Activated CD4-positive, alpha-beta T cell treated with anti-CD3 and anti-CD28 coated beads, Interleukin-2, amount 10 ng/mL, durations not matched to agents 7 days and 5 days (primary cell): ENCODE measurements around the gene MDC1. TPM values are rescaled to one million over a fixed set of nuclear protein-coding genes. Genes with fewer than 3 reads are reported as not detected.
A peak's percentile ranks its signal among the peaks of the same experiment; 100 is the strongest.
"Not testable (repeated sequence)": the region's sequence is repeated elsewhere in the genome, so short reads cannot be mapped to it uniquely, and the experiment has no call there.

Source experiments
- CTCF ChIA-PET: fragments of 350-600 bp; sonication (Branson Sonifier 250); formaldehyde crosslinking; loops from one replicate; lab custom pipeline; 2021; ENCODE audit warnings: antibody characterized with exemption; lab: Charles Lee
- POLR2A ChIA-PET: fragments of 350-600 bp; sonication (Branson Sonifier 250); formaldehyde crosslinking; loops from one replicate; lab custom pipeline; 2021; ENCODE audit warnings: antibody characterized with exemption; lab: Charles Lee
- DNase-seq: peaks from one replicate; pipeline ENCODE4 v3.0.0-alpha.2; 2020
- H3K27ac Mint-ChIP-seq: one replicate; pipeline ENCODE4 v1.8.0; 2021; ENCODE audit warnings: mild to moderate bottlenecking, moderate library complexity, mixed read lengths
- H3K27me3 Mint-ChIP-seq: one replicate; pipeline ENCODE4 v1.8.0; 2021; ENCODE audit warnings: mixed read lengths
- H3K36me3 Mint-ChIP-seq: one replicate; pipeline ENCODE4 v1.8.0; 2021; ENCODE audit warnings: low read depth, mixed read lengths
- H3K4me1 Mint-ChIP-seq: one replicate; pipeline ENCODE4 v1.8.0; 2021; ENCODE audit warnings: mixed read lengths
- H3K4me3 Mint-ChIP-seq: one replicate; pipeline ENCODE4 v1.8.0; 2021; ENCODE audit warnings: mild to moderate bottlenecking, moderate library complexity, mixed read lengths
- H3K9me3 Mint-ChIP-seq: one replicate; pipeline ENCODE4 v1.8.0; 2021; ENCODE audit warnings: mixed read lengths
- total RNA-seq, 2 experiments: library from RNA; stranded (reverse); gene quantifications; one replicate each; pipeline ENCODE4 v1.2.3, GENCODE V29; 2021

The MDC1 gene, protein sequence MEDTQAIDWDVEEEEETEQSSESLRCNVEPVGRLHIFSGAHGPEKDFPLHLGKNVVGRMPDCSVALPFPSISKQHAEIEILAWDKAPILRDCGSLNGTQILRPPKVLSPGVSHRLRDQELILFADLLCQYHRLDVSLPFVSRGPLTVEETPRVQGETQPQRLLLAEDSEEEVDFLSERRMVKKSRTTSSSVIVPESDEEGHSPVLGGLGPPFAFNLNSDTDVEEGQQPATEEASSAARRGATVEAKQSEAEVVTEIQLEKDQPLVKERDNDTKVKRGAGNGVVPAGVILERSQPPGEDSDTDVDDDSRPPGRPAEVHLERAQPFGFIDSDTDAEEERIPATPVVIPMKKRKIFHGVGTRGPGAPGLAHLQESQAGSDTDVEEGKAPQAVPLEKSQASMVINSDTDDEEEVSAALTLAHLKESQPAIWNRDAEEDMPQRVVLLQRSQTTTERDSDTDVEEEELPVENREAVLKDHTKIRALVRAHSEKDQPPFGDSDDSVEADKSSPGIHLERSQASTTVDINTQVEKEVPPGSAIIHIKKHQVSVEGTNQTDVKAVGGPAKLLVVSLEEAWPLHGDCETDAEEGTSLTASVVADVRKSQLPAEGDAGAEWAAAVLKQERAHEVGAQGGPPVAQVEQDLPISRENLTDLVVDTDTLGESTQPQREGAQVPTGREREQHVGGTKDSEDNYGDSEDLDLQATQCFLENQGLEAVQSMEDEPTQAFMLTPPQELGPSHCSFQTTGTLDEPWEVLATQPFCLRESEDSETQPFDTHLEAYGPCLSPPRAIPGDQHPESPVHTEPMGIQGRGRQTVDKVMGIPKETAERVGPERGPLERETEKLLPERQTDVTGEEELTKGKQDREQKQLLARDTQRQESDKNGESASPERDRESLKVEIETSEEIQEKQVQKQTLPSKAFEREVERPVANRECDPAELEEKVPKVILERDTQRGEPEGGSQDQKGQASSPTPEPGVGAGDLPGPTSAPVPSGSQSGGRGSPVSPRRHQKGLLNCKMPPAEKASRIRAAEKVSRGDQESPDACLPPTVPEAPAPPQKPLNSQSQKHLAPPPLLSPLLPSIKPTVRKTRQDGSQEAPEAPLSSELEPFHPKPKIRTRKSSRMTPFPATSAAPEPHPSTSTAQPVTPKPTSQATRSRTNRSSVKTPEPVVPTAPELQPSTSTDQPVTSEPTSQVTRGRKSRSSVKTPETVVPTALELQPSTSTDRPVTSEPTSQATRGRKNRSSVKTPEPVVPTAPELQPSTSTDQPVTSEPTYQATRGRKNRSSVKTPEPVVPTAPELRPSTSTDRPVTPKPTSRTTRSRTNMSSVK (N-terminal part only)
- total RNA-seq: 10 to 100 TPM; 46.8 to 53.2 TPM

GRCh38 chr6:30717129-30717844, at the start of gene MDC1:
Gene MDC1 (minus strand): TSS chr6:30717281. CDS start chr6:30715175, 2,106 bp downstream.
- Mint-ChIP-seq H3K27me3 (no peaks in the 10 kb centered on the region), H3K9me3 (peaks cover 3% of the 10 kb centered on the region), H3K4me1 (peaks cover 57% of the 10 kb centered on the region), H3K4me3 (peak within 1 kb of the TSS; percentile 97), H3K27ac (peak within 1 kb of the TSS; percentile 98), H3K36me3 (peaks cover 67% of the 10 kb centered on the region)
- peak; percentile 100 for DNase-seq
- ChIA-PET CTCF (interaction anchor here (0.5 to 21.4 kb wide), 21 partner anchors 10 to 1462 kb away, joined by 3 to 476 read pairs (median 4); partner anchors contain the start of gene DHX16), POLR2A (interaction anchor here (0.6 to 1.2 kb wide), 8 partner anchors 14 to 221 kb away, joined by 3 to 8 read pairs (median 4); no protein-coding TSS in a partner anchor)

DNA sequence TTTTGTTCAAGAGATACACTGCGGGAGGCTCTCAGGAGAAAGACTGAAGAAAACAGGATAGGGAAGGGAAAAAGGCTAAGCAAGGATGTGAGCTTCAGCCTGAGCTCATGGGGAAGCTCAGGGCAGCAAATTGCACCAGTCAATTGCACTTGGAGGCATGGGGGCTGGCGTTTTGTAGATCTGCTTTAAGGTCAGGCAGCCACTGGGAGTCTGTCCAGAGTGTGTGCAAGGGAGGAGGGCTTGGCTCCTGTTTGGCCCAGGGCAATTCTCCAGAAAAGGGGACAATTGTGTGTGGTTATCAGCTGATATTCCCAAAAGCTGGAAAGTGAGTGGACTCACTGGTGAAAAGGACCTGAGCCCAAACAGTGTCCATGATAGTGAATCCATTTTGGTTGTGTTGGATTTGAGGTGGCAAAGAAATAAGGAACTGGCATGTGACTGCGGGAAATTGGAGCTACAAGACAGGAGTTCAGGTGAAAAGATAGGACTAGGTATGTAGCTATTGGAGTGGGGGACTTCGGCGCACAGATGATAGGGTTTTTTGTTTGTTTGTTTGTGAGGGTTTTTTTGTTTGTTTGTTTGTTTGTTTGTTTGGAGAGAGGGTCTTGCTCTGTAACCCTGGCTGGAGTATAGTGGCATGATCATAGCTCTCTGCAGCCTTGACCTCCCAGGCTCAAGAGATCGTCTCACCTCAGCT, 49.5 kb upstream of the MDC1 start:
- H3K4me3 Mint-ChIP-seq: no peak overlapping the region
- no peak for DNase-seq
- H3K36me3 Mint-ChIP-seq: peaks cover 1% of the 10 kb centered on the region
- peaks cover 75% of the 10 kb centered on the region for H3K4me1 Mint-ChIP-seq
- peaks cover 4% of the 10 kb centered on the region for H3K9me3 Mint-ChIP-seq
- no peaks in the 10 kb centered on the region for H3K27me3 Mint-ChIP-seq
- POLR2A ChIA-PET: interaction anchor here (0.7 kb wide), 1 partner anchor 27 kb away, joined by 3 read pairs; no protein-coding TSS in a partner anchor
- CTCF ChIA-PET: interaction anchor here (0.7 to 2.0 kb wide), 8 partner anchors 9 to 97 kb away, joined by 3 to 7 read pairs (median 3); partner anchors contain the start of gene IER3
- peak overlapping the region; percentile 43 for H3K27ac Mint-ChIP-seq

- peaks cover 69% of the 10 kb centered on the region for H3K4me1 Mint-ChIP-seq
- not testable (repeated sequence) for H3K4me3 Mint-ChIP-seq
Measured at GRCh38 chr6:30765495-30765894, 48.4 kb upstream of the MDC1 start.

GRCh38 chr6:30764490-30765043, 47.5 kb upstream of the MDC1 start:
- DNase-seq, H3K27ac Mint-ChIP-seq, H3K27me3 Mint-ChIP-seq, H3K9me3 Mint-ChIP-seq, POLR2A ChIA-PET, H3K36me3 Mint-ChIP-seq, H3K4me3 Mint-ChIP-seq: not testable (repeated sequence)
- CTCF ChIA-PET: interaction anchor here (1.0 kb wide), 1 partner anchor 24 kb away, joined by 4 read pairs; no protein-coding TSS in a partner anchor
- peaks cover 60% of the 10 kb centered on the region for H3K4me1 Mint-ChIP-seq

More at GRCh38 chr6:30765495-30765894, 48.4 kb upstream of the MDC1 start:
- H3K27me3 Mint-ChIP-seq, H3K27ac Mint-ChIP-seq, H3K9me3 Mint-ChIP-seq, POLR2A ChIA-PET, DNase-seq, H3K36me3 Mint-ChIP-seq: not testable (repeated sequence)
- CTCF ChIA-PET: interaction anchor here (1.6 kb wide), 1 partner anchor 35 kb away, joined by 5 read pairs; no protein-coding TSS in a partner anchor

GRCh38 chr6:30763618-30764489, 46.8 kb upstream of the MDC1 start:
- H3K9me3 Mint-ChIP-seq: peaks cover 7% of the 10 kb centered on the region
- peaks cover 55% of the 10 kb centered on the region for H3K4me1 Mint-ChIP-seq
- CTCF ChIA-PET: interaction anchor here (0.6 to 1.1 kb wide), 4 partner anchors 13 to 150 kb away, joined by 3 to 7 read pairs (median 4); no protein-coding TSS in a partner anchor
- peaks cover 4% of the 10 kb centered on the region for H3K36me3 Mint-ChIP-seq
- peak overlapping the region; percentile 74 for H3K27ac Mint-ChIP-seq
- no peaks in the 10 kb centered on the region for H3K27me3 Mint-ChIP-seq
- POLR2A ChIA-PET: no interaction called here
- DNase-seq: no peak
- no peak overlapping the region for H3K4me3 Mint-ChIP-seq

DNA sequence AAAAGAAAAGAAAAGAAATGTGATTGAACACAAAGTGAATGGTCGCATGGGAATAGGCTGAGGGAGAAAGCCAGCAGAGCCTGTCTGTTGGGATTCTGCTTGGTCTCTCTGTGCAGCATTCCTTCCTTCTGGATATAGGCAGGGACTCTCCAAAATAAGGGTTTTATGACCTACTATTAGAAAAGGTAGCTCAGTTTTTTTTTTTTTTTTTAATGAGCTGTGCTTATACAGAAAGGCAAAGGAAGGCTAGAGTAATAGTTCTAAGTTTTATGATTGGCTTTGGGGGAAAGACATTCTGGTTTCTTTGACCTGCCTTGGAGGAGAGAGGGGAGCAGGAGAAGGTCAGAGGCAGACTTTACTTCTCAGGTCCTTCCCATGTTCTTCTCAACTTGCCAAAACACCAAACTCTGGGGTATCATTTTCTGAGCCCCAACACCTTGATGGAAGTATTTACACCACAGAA, 46.1 kb upstream of the MDC1 start:
- peaks cover 4% of the 10 kb centered on the region for H3K36me3 Mint-ChIP-seq
- no peak for DNase-seq
- CTCF ChIA-PET: interaction anchor here (0.6 to 1.1 kb wide), 5 partner anchors 12 to 431 kb away, joined by 3 to 7 read pairs (median 4); no protein-coding TSS in a partner anchor
- POLR2A ChIA-PET: no interaction called here
- H3K27me3 Mint-ChIP-seq: no peaks in the 10 kb centered on the region
- H3K4me3 Mint-ChIP-seq: no peak overlapping the region
- peaks cover 51% of the 10 kb centered on the region for H3K4me1 Mint-ChIP-seq
- no peak overlapping the region for H3K27ac Mint-ChIP-seq
- peaks cover 9% of the 10 kb centered on the region for H3K9me3 Mint-ChIP-seq

DNA sequence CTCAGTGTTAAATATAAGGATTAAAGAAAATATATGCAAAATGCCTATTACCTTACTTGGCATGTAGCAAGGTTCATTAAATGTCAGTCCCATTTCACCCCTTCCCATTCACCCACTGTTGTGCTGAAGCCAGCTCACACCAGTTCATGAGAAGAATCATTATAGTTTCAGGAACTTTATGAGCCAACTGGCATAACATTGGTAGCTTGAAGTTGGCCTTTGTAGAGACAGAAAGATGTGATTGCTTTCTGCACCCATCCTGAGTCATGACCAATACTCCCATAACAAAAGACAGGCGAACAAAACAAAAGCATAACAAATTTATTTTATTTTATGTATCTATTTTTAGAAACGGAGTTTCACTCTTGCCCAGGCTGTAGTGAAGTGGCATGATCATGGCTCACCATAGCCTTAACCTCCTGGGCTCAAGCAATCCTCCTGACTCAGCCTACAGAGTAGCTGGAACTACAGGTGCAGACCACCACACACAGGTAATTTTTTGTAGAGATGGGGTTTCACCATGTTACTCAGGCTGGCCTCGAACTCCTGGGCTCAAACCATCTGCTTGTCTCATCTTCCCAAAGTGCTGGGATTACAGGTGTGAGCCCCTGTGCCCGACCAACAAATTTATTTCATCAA, 44.8 kb upstream of the MDC1 start:
- H3K4me3 Mint-ChIP-seq: no peak overlapping the region
- peaks cover 4% of the 10 kb centered on the region for H3K36me3 Mint-ChIP-seq
- H3K9me3 Mint-ChIP-seq: peaks cover 9% of the 10 kb centered on the region
- ChIA-PET POLR2A (no interaction called here), CTCF (interaction anchor here (1.1 kb wide), 1 partner anchor 10 kb away, joined by 3 read pairs; no protein-coding TSS in a partner anchor)
- no peak for DNase-seq
- no peaks in the 10 kb centered on the region for H3K27me3 Mint-ChIP-seq
- H3K4me1 Mint-ChIP-seq: peaks cover 44% of the 10 kb centered on the region
- no peak overlapping the region for H3K27ac Mint-ChIP-seq

GRCh38 chr6:30760549-30760948, 43.5 kb upstream of the MDC1 start:
- H3K27me3 Mint-ChIP-seq: no peaks in the 10 kb centered on the region
- ChIA-PET CTCF (interaction anchor here (0.5 kb wide), 1 partner anchor 132 kb away, joined by 3 read pairs; no protein-coding TSS in a partner anchor), POLR2A (no interaction called here)
- peaks cover 4% of the 10 kb centered on the region for H3K36me3 Mint-ChIP-seq
- H3K9me3 Mint-ChIP-seq: peaks cover 9% of the 10 kb centered on the region
- H3K27ac Mint-ChIP-seq: no peak overlapping the region
- DNase-seq: no peak
- no peak overlapping the region for H3K4me3 Mint-ChIP-seq
- H3K4me1 Mint-ChIP-seq: peaks cover 35% of the 10 kb centered on the region

DNA sequence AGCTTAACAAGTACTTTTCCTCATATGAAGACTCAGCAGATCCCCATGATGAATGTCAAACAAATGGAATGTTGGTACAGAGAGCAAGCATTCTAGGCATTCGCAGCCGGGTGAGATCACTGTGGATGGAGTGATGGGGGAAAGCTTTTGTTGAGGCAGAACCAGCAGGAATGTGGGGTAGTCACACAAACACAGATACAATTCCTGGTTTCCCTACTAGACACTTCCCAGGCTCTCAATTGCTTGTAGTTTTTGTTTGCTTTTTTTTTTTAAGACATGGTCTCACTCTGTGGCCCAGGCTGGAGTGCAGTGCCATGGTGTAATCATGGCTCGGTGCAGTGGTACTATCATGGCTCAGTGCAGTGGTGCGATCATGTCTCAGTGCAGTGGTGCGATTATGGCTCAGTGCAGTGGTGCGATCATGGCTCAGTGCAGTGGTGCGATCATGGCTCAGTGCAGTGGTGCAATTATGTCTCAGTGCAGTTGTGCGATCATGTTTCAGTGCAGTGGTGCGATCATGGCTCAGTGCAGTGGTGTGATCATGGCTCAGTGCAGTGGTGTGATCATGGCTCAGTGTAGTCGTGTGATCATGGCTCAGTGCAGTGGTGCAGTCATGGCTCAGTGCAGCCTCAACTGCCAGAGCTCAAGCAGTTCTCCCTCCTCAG, 42.6 kb upstream of the MDC1 start:
- no peak for DNase-seq

More for the DNA sequence above, 42.6 kb upstream of the MDC1 start:
- CTCF ChIA-PET: interaction anchor here (1.3 kb wide), 1 partner anchor 10 kb away, joined by 4 read pairs; no protein-coding TSS in a partner anchor
- H3K36me3 Mint-ChIP-seq: peaks cover 3% of the 10 kb centered on the region
- H3K9me3 Mint-ChIP-seq: peaks cover 7% of the 10 kb centered on the region
- H3K27me3 Mint-ChIP-seq: no peaks in the 10 kb centered on the region
- peaks cover 32% of the 10 kb centered on the region for H3K4me1 Mint-ChIP-seq
- POLR2A ChIA-PET: no interaction called here
- no peak overlapping the region for H3K4me3 Mint-ChIP-seq
- no peak overlapping the region for H3K27ac Mint-ChIP-seq
